Measurements from ENCODE around the gene SLC39A11.

DNA sequence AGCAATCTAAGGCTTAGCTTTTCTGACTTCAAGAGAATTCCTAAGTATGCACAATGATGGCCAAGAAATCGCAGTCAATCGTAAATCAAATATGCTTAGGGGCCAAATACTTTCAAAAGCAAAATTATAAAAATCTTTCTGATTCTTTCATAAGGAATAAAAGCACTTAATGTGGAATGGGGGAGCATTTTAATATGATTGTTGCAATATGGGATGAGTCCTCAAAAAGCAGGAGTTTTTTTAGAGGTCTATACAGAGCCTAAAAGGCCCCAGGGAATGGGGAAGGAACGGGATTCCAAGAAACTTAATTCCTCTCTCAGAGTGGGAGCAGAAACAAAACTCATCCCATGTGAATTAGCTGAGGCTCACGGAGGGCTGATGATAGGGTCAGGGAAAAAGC is 14.7 kb upstream of the SLC39A11 start:
- TF ChIP-seq, protein P1, sequence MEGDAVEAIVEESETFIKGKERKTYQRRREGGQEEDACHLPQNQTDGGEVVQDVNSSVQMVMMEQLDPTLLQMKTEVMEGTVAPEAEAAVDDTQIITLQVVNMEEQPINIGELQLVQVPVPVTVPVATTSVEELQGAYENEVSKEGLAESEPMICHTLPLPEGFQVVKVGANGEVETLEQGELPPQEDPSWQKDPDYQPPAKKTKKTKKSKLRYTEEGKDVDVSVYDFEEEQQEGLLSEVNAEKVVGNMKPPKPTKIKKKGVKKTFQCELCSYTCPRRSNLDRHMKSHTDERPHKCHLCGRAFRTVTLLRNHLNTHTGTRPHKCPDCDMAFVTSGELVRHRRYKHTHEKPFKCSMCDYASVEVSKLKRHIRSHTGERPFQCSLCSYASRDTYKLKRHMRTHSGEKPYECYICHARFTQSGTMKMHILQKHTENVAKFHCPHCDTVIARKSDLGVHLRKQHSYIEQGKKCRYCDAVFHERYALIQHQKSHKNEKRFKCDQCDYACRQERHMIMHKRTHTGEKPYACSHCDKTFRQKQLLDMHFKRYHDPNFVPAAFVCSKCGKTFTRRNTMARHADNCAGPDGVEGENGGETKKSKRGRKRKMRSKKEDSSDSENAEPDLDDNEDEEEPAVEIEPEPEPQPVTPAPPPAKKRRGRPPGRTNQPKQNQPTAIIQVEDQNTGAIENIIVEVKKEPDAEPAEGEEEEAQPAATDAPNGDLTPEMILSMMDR (IDR thresholded peaks at IDR 0.05; ENCODE audit: low read depth, low read length): no peak
- no peak for TF ChIP-seq EZH2phosphoT487 (IDR thresholded peaks at IDR 0.05; ENCODE audit: low read depth)

All from OCI-LY3 (cell line).